Measurements from ENCODE around the gene PGC. TPM values are rescaled to one million over a fixed set of nuclear protein-coding genes. Genes with fewer than 3 reads are reported as not detected.

Gene PGC
- total and polyA plus RNA-seq, 2 donors (not counting 1 experiment from before 2014, with no cell fraction given): not detected

- Histone ChIP-seq H3K27me3 (replicated peaks in 1 of 4; ENCODE audit: control extremely low read depth in 1 of 4, control insufficient read depth in 3 of 4, insufficient read depth in 4 of 4, low read length in 3 of 4) (no peaks in the 10 kb centered on the region), H3K27ac (ENCODE audit: low read length in 2 of 2) (no peak overlapping the region), H4K20me1 (ENCODE audit: control insufficient read depth, insufficient read depth, low read length, poor library complexity, severe bottlenecking) (no peaks in the 10 kb centered on the region), H3K79me2 (ENCODE audit: control insufficient read depth, insufficient read depth, low read length) (peaks cover 12% of the 10 kb centered on the region), H3K4me2 (replicated peaks; ENCODE audit: low read depth, low read length, poor library complexity, severe bottlenecking) (no peak overlapping the region), H3K4me3 (ENCODE audit: control extremely low read depth in 1 of 5, extremely low read depth in 1 of 5, insufficient read depth in 1 of 5, low read depth in 2 of 5, low read length in 4 of 5) (no peak overlapping the region), H3K9me3 (ENCODE audit: control extremely low read depth in 1 of 3, control insufficient read depth in 2 of 3, insufficient read depth in 1 of 3, low read length in 2 of 3) (no peaks in the 10 kb centered on the region), H2AFZ (ENCODE audit: insufficient read depth, low read depth, low read length, poor library complexity, severe bottlenecking) (no peak overlapping the region), H3K9ac (ENCODE audit: low read length) (no peak overlapping the region), H3K4me1 (ENCODE audit: control insufficient read depth in 2 of 2, insufficient read depth in 2 of 2, low read length in 2 of 2) (peaks cover 8 to 19% of the 10 kb centered on the region in 2 donors), H3K36me3 (replicated peaks in 1 of 2; ENCODE audit: control extremely low read depth in 1 of 2, control insufficient read depth in 1 of 2, extremely low read depth in 1 of 2, insufficient read depth in 2 of 2, low read length in 1 of 2) (no peaks in the 10 kb centered on the region)
- H3K4me1 Mint-ChIP-seq: peaks cover 18% of the 10 kb centered on the region
- TF ChIP-seq, protein P1, sequence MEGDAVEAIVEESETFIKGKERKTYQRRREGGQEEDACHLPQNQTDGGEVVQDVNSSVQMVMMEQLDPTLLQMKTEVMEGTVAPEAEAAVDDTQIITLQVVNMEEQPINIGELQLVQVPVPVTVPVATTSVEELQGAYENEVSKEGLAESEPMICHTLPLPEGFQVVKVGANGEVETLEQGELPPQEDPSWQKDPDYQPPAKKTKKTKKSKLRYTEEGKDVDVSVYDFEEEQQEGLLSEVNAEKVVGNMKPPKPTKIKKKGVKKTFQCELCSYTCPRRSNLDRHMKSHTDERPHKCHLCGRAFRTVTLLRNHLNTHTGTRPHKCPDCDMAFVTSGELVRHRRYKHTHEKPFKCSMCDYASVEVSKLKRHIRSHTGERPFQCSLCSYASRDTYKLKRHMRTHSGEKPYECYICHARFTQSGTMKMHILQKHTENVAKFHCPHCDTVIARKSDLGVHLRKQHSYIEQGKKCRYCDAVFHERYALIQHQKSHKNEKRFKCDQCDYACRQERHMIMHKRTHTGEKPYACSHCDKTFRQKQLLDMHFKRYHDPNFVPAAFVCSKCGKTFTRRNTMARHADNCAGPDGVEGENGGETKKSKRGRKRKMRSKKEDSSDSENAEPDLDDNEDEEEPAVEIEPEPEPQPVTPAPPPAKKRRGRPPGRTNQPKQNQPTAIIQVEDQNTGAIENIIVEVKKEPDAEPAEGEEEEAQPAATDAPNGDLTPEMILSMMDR (IDR thresholded peaks at IDR 0.05): no peak
- no peak for TF ChIP-seq EZH2 (IDR thresholded peaks at IDR 0.05; ENCODE audit: borderline replicate concordance, insufficient read depth, low read depth, low read length, poor library complexity, severe bottlenecking)
- H3K4me3 Mint-ChIP-seq: no peak overlapping the region
- no peak for DNase-seq
- intact Hi-C loops (cut with micrococcal nuclease): no loop called here
- ATAC-seq (ENCODE audit: low read depth): no peak
- no peaks in the 10 kb centered on the region for H3K27me3 Mint-ChIP-seq
- no peak overlapping the region for H3K27ac Mint-ChIP-seq
- 100% methylated on average over 1 of the region's 6 CpGs for WGBS (ENCODE audit: insufficient coverage)
- no peaks in the 10 kb centered on the region for H3K9me3 Mint-ChIP-seq (ENCODE audit: insufficient read depth)
- ChIA-PET CTCF (interaction anchor here (7.9 kb wide), 1 partner anchor 32 kb away, joined by 303 read pairs; no protein-coding TSS in a partner anchor), POLR2A (no interaction called here)
These were observed 9.5 kb downstream of the PGC start for GRCh38 chr6:41737591-41738130.

- intact Hi-C loops (cut with micrococcal nuclease): no loop called here
- DNase-seq (no peak), ATAC-seq (ENCODE audit: low read depth) (no peak)
- Mint-ChIP-seq H3K9me3 (ENCODE audit: insufficient read depth) (no peaks in the 10 kb centered on the region), H3K27me3 (no peaks in the 10 kb centered on the region), H3K4me1 (peaks cover 21% of the 10 kb centered on the region), H3K4me3 (no peak overlapping the region), H3K27ac (no peak overlapping the region)
- WGBS (ENCODE audit: insufficient coverage): 91% methylated on average over 13 of the region's 13 CpGs
- Histone ChIP-seq H3K27me3 (replicated peaks in 1 of 4; ENCODE audit: control extremely low read depth in 1 of 4, control insufficient read depth in 3 of 4, insufficient read depth in 4 of 4, low read length in 3 of 4) (no peaks in the 10 kb centered on the region), H3K79me2 (ENCODE audit: control insufficient read depth, insufficient read depth, low read length) (peaks cover 19% of the 10 kb centered on the region), H2AFZ (ENCODE audit: insufficient read depth, low read depth, low read length, poor library complexity, severe bottlenecking) (no peak overlapping the region), H3K4me1 (ENCODE audit: control insufficient read depth in 2 of 2, insufficient read depth in 2 of 2, low read length in 2 of 2) (peaks cover 10 to 24% of the 10 kb centered on the region in 2 donors), H3K36me3 (replicated peaks in 1 of 2; ENCODE audit: control extremely low read depth in 1 of 2, control insufficient read depth in 1 of 2, extremely low read depth in 1 of 2, insufficient read depth in 2 of 2, low read length in 1 of 2) (no peaks in the 10 kb centered on the region), H3K27ac (ENCODE audit: low read length in 2 of 2) (no peak overlapping the region), H3K4me3 (ENCODE audit: control extremely low read depth in 1 of 5, extremely low read depth in 1 of 5, insufficient read depth in 1 of 5, low read depth in 2 of 5, low read length in 4 of 5) (no peak overlapping the region), H3K4me2 (replicated peaks; ENCODE audit: low read depth, low read length, poor library complexity, severe bottlenecking) (no peak overlapping the region), H4K20me1 (ENCODE audit: control insufficient read depth, insufficient read depth, low read length, poor library complexity, severe bottlenecking) (no peaks in the 10 kb centered on the region), H3K9ac (ENCODE audit: low read length) (no peak overlapping the region), H3K9me3 (ENCODE audit: control extremely low read depth in 1 of 3, control insufficient read depth in 2 of 3, insufficient read depth in 1 of 3, low read length in 2 of 3) (no peaks in the 10 kb centered on the region)
- POLR2A ChIA-PET: interaction anchor here (0.7 kb wide), 1 partner anchor 14 kb away, joined by 7 read pairs; no protein-coding TSS in a partner anchor
- CTCF ChIA-PET: interaction anchor here (3.2 to 7.9 kb wide), 4 partner anchors 15 to 53 kb away, joined by 17 to 303 read pairs (median 80); partner anchors contain the start of gene TOMM6
- TF ChIP-seq, protein P1 (IDR thresholded peaks at IDR 0.05): no peak
- TF ChIP-seq EZH2 (IDR thresholded peaks at IDR 0.05; ENCODE audit: borderline replicate concordance, insufficient read depth, low read depth, low read length, poor library complexity, severe bottlenecking): no peak
These were observed 10.2 kb downstream of the PGC start for GRCh38 chr6:41736800-41737555.
